ENCODE results near the gene FOXQ1.
"Not testable (repeated sequence)": the region's sequence is repeated elsewhere in the genome, so short reads cannot be mapped to it uniquely, and the experiment has no call there.

The FOXQ1 gene

DNA sequence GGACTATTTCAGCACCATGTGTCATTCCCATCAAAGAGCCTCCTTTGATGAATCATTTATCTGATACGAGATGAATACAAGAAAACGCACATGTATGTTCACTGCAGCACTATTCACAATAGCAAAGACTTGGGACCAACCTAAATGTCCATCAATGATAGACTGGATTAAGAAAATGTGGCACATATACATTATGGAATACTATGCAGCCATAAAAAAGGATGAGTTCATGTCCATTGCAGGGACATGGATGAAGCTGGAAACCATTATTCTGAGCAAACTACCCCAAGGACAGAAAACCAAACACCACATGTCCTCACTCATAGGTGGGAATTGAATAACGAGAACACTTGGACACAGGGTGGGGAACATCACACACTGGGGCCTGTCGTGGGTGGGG lies 49.8 kb downstream of the FOXQ1 start:
- not testable (repeated sequence) for DNase-seq (ENCODE audit: low spot score)

DNA sequence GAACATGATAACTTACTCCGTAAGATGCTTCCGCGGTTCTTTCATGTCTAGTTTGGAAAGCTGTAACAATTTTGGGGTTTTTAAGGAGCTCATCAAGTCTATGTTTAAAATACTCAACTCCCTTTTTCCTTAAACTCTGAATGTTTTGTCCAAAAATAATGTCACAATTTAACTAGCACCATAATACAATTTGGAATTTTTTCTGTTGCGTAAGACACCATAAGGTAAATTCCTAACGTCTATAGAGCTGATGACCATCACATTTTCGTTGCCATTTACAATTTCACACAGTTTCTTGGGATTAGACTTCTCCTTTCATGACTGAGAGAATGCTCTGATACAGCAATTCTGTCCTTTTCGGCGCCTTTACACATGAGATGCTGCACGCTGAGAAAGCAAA lies 50.7 kb downstream of the FOXQ1 start:
- DNase-seq (ENCODE audit: low spot score), result no peak

DNA sequence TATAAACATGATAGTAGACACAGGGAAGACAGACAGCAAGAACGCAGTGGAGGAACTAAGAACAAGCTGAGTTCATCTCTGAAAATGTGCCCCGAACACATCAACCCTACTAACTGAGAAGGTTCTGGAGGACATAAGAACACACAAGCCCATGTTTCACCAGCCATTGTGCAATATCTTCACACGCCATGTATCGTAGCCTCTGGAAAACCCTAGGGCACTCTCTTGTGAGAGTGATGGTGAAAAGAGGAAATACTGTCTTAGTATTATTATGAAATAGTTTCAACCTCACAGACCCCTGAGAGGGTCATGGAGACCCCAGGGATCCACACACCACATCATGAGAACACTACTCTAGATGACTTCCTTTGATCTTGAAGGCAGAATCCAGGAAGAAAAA lies 51.4 kb downstream of the FOXQ1 start:
- DNase-seq (ENCODE audit: low spot score), result no peak

DNA sequence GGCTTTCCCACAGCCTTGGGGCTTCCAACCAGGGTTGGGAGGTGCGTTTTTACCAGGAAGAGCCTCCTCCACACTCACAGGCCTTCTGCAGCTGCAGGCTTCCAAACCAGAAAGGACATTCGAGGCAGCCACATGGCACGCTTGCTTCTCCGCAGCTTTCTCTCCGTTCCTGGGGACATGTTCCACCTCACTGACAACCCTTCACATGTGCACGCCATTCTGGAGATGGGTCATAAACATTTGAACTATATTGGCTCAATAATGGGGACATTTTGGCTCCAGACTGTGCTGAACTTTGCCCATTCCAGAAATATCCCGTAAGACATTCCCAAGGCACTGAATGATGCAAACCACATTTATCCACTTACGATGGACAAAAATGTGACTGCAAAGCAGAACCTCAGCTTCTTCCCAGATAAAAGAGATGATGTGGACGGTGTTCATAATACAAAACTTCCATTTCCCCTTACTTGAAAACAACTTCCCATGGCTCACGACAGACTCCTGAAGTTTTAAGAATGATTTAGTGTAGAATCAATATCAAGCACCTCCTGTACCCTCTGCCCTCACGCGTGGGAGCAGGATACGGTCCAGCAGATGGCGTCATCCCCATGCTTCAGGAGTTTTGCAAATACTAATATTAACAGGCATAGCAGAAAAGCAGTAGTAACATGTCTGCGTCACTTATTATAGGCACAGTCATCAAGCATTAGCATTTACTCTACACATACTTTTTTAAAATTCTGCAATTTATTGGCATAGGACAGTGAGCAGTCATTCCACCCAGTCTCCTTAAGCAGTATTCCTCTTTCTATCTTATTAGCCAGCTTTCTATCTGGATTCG lies 52.1 kb downstream of the FOXQ1 start:
- DNase-seq (ENCODE audit: low spot score), result no peak
